GM12878 (cell line): Measurements from ENCODE around the gene PLA2G1B. TPM values are rescaled to one million over a fixed set of nuclear protein-coding genes. Genes with fewer than 3 reads are reported as not detected.

ENCODE experiments used
- ATAC-seq: fragments of 200-7000 bp; cut with Tn5 transposase; 3 replicates; pipeline ENCODE4 v1.9.1; 2020; ENCODE audit warnings: mild to moderate bottlenecking, moderate library complexity
- BruUV-seq: library from RNA; stranded (reverse); fragments of 400-500 nt; replicated peaks from 2 replicates; lab custom pipeline; 2021; lab: Mats Ljungman, UMichigan
- CTCF ChIA-PET: fragments of 300-600 bp; sonication (Branson Sonifier 250); formaldehyde crosslinking; extraction: SDS; loops from one replicate; lab custom pipeline; 2021; ENCODE audit warnings: inconsistent platforms; lab: Yijun Ruan, JAX
- POLR2A ChIA-PET: fragments of 350-600 bp; formaldehyde crosslinking; extraction: SDS; loops from one replicate; lab custom pipeline; 2021; ENCODE audit warnings: inconsistent platforms; lab: Charles Lee
- RAD21 ChIA-PET: fragments of 300-600 bp; sonication (Branson Sonifier 250); formaldehyde crosslinking; loops from one replicate; lab custom pipeline; 2023; ENCODE audit warnings: antibody characterized with exemption; ENCODE audit not compliant: unreplicated experiment; lab: Charles Lee
- SMC1A ChIA-PET: fragments of 300-600 bp; sonication (Branson Sonifier 250); formaldehyde crosslinking; loops from one replicate; lab custom pipeline; 2023; ENCODE audit not compliant: unreplicated experiment, uncharacterized antibody; lab: Charles Lee
- DNase-seq: peaks from one replicate; pipeline ENCODE4 v3.0.0-alpha.2; 2011; ENCODE audit warnings: low read depth, low spot score
- FAIRE-seq: peaks from 3 replicates; lab custom pipeline; 2011; peaks lifted over from hg19 to GRCh38; lab: Jason Lieb, UNC
- H2AFZ ChIP-seq: 2 replicates; pipeline ENCODE4 v1.6.0; 2011; ENCODE audit warnings: low read depth, low read length, control low read depth; ENCODE audit not compliant: control insufficient read depth
- H3K27ac ChIP-seq: 2 replicates; pipeline ENCODE4 v1.5.1; 2011; ENCODE audit warnings: control low read depth; ENCODE audit not compliant: control insufficient read depth, insufficient read depth
- H3K27me3 ChIP-seq, 2 experiments: replicated peaks in 1 of 2; 2 replicates each; pipeline versions ENCODE4 v1.6.0 to v1.6.1; 2011; ENCODE audit warnings: low read length in 1 of 2; ENCODE audit not compliant: control insufficient read depth in 2 of 2, insufficient read depth in 2 of 2
- H3K36me3 ChIP-seq, 2 experiments: 2 replicates each; pipeline ENCODE4 v1.5.1; 2011; ENCODE audit warnings: low read length in 1 of 2; ENCODE audit not compliant: control insufficient read depth in 2 of 2, insufficient read depth in 2 of 2
- H3K4me1 ChIP-seq: 2 replicates; pipeline ENCODE4 v1.6.1; 2011; ENCODE audit warnings: mild to moderate bottlenecking, low read length, moderate library complexity, mixed read lengths; ENCODE audit not compliant: control insufficient read depth, insufficient read depth
- H3K4me2 ChIP-seq: 2 replicates; pipeline ENCODE4 v1.6.0; 2011; ENCODE audit warnings: control low read depth; ENCODE audit not compliant: control insufficient read depth, insufficient read depth
- H3K4me3 ChIP-seq: fragments of 200-600 bp; sonication (generic); 2 replicates; pipeline ENCODE4 v1.5.1; 2016
- H3K79me2 ChIP-seq: 2 replicates; pipeline ENCODE4 v1.6.0; 2011; ENCODE audit warnings: low read length; ENCODE audit not compliant: control insufficient read depth, insufficient read depth
- H3K9ac ChIP-seq: 2 replicates; pipeline ENCODE4 v1.8.0; 2011; ENCODE audit warnings: low read length, control low read depth, mixed read lengths; ENCODE audit not compliant: control insufficient read depth, insufficient read depth
- H3K9me3 ChIP-seq: replicated peaks from 3 replicates; pipeline ENCODE4 v1.5.1; 2011; ENCODE audit warnings: mild to moderate bottlenecking, low read length; ENCODE audit not compliant: control insufficient read depth, insufficient read depth
- H4K20me1 ChIP-seq: 2 replicates; pipeline ENCODE4 v1.6.0; 2011; ENCODE audit not compliant: control insufficient read depth, insufficient read depth
- ATF2 ChIP-seq: IDR thresholded peaks from 2 replicates; pipeline ENCODE4 v1.6.1; 2012; ENCODE audit warnings: low read length, inconsistent platforms
- CBX3 ChIP-seq: fragments of 200-600 bp; sonication (generic); IDR thresholded peaks from 2 replicates; pipeline ENCODE4 v1.6.1; 2016; ENCODE audit warnings: low read depth, borderline replicate concordance
- MYB ChIP-seq: fragments of 150-350 bp; IDR thresholded peaks from 2 replicates; pipeline ENCODE4 v1.6.1; 2014; ENCODE audit warnings: mild to moderate bottlenecking, low read depth, low read length, borderline replicate concordance
- WGBS: methylation state at CpG from one replicate; pipeline ENCODE4 v1.1.6; 2016; ENCODE audit warnings: low lambda C conversion rate; ENCODE audit not compliant: insufficient replicate concordance, insufficient coverage; ENCODE audit errors: missing lambda C conversion rate; 5-methylcytosine and 5-hydroxymethylcytosine counted together
- in situ Hi-C: fragments of 300-500 bp; cut with MboI; formaldehyde crosslinking; loops from 9 replicates; pipeline ENCODE4 v1.14.3; 2018; ENCODE audit warnings: mixed read lengths
- intact Hi-C: fragments of 100-400 bp; cut with micrococcal nuclease; formaldehyde crosslinking; loops from one replicate; pipeline ENCODE4 v1.14.2; 2022; ENCODE audit not compliant: unreplicated experiment
- polyA plus RNA-seq, 11 experiments: library from polyadenylated mRNA; depleted of rRNA in 4 of 11; unstranded in 6 of 11; stranded (reverse) in 5 of 11; fragments of >200 nt; fragmentation: Nextera tagmentation in 4 of 11; fragmentation: Illumina TruSeq in 1 of 11; extraction: Ambion mirVana in 4 of 11; extraction: Trizol in 1 of 11; gene quantifications; 1 replicate in 1 of 11; 2 replicates in 10 of 11; pipeline versions ENCODE4 v1.2.1 to v1.2.3, GENCODE V29; 2011 to 2016; ENCODE audit warnings: inconsistent platforms in 2 of 11, missing spikeins in 2 of 11, low read depth in 1 of 11
- total RNA-seq, 4 experiments: library from RNA; depleted of rRNA in 3 of 4; stranded (reverse); fragments of >200 nt in 3 of 4; fragmentation: Illumina TruSeq in 1 of 4; extraction: Trizol in 1 of 4; gene quantifications; 2 replicates each; pipeline versions ENCODE4 v1.2.1 to v1.2.3, GENCODE V29; 2013 to 2021
- TF ChIP-seq, protein P1 (sequence below): IDR thresholded peaks from 2 replicates; pipeline ENCODE4 v1.6.1; 2011; ENCODE audit warnings: borderline replicate concordance, low read depth, mild to moderate bottlenecking, moderate library complexity, low read length; ENCODE audit not compliant: insufficient read depth, poor library complexity, severe bottlenecking

PLA2G1B gene
- total and polyA plus RNA-seq, 10 of the 15 experiments (the other 5 are each of a cell fraction or from before 2014, with no cell fraction given): not detected

GRCh38 chr12:120321382-120322202 is 6.0 kb downstream of the PLA2G1B start:
- ChIA-PET POLR2A (interaction anchor here (0.6 kb wide), 1 partner anchor 120 kb away, joined by 3 read pairs; no protein-coding TSS in a partner anchor), RAD21 (interaction anchor here (1.0 kb wide), 1 partner anchor 45 kb away, joined by 3 read pairs; no protein-coding TSS in a partner anchor), CTCF (interaction anchor here (1.2 kb wide), 2 partner anchors 19 to 20 kb away, joined by 6 read pairs; partner anchors contain the start of gene SIRT4), SMC1A (interaction anchor here (0.6 kb wide), 1 partner anchor 18 kb away, joined by 5 read pairs; no protein-coding TSS in a partner anchor)
- no TSS peak for BruUV-seq
- no peaks in the 10 kb centered on the region for H3K4me1 ChIP-seq
- H4K20me1 ChIP-seq: no peaks in the 10 kb centered on the region
- FAIRE-seq (no peak), DNase-seq (no peak), ATAC-seq (no peak)
- no peak overlapping the region for H3K27ac ChIP-seq
- intact Hi-C loops (no loop called here), in situ Hi-C loops (loop anchor here (10.0 kb wide), 1 partner anchor 113 kb away; the partner anchor contains the start of gene COX6A1)
- H3K4me2 ChIP-seq: no peak overlapping the region
- no peaks in the 10 kb centered on the region for H3K36me3 ChIP-seq
- 49% methylated on average over 13 of the region's 13 CpGs for WGBS
- no peak overlapping the region for H3K9ac ChIP-seq
- TF ChIP-seq, protein P1, sequence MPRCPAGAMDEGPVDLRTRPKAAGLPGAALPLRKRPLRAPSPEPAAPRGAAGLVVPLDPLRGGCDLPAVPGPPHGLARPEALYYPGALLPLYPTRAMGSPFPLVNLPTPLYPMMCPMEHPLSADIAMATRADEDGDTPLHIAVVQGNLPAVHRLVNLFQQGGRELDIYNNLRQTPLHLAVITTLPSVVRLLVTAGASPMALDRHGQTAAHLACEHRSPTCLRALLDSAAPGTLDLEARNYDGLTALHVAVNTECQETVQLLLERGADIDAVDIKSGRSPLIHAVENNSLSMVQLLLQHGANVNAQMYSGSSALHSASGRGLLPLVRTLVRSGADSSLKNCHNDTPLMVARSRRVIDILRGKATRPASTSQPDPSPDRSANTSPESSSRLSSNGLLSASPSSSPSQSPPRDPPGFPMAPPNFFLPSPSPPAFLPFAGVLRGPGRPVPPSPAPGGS: no peak
- no peak for TF ChIP-seq MYB
- TF ChIP-seq ATF2: no peak
- TF ChIP-seq CBX3: no peak
- no peaks in the 10 kb centered on the region for H3K27me3 ChIP-seq
- H3K4me3 ChIP-seq: no peak overlapping the region
- no peaks in the 10 kb centered on the region for H3K9me3 ChIP-seq
- H3K79me2 ChIP-seq: no peaks in the 10 kb centered on the region
- H2AFZ ChIP-seq: no peak overlapping the region
